ENCODE results near the gene ADARB1. TPM values are rescaled to one million over a fixed set of nuclear protein-coding genes. Genes with fewer than 3 reads are reported as not detected.

ADARB1 gene
- total RNA-seq, 1 donor from 2014 or later, result 25.9 TPM

- intact Hi-C loops (cut with micrococcal nuclease), result no loop called here
- no peak overlapping the region for H3K4me3 Mint-ChIP-seq
- no peaks in the 10 kb centered on the region for H3K4me1 Mint-ChIP-seq (ENCODE audit: low read depth)
- H3K36me3 Mint-ChIP-seq (ENCODE audit: low read depth), result no peaks in the 10 kb centered on the region
- H3K27ac Mint-ChIP-seq, result no peak overlapping the region
- peaks cover 17% of the 10 kb centered on the region for H3K27me3 Mint-ChIP-seq (ENCODE audit: insufficient read depth)
- no peak for DNase-seq (ENCODE audit: low spot score)
- no peaks in the 10 kb centered on the region for H3K9me3 Mint-ChIP-seq
Measured at GRCh38 chr21:45054227-45054926, 20.0 kb upstream of the ADARB1 start.

GRCh38 chr21:45054927-45055612, 19.3 kb upstream of the ADARB1 start:
- peaks cover 13% of the 10 kb centered on the region for H3K27me3 Mint-ChIP-seq (ENCODE audit: insufficient read depth)
- no peaks in the 10 kb centered on the region for H3K9me3 Mint-ChIP-seq
- H3K4me1 Mint-ChIP-seq (ENCODE audit: low read depth), result no peaks in the 10 kb centered on the region
- intact Hi-C loops (cut with micrococcal nuclease), result no loop called here
- H3K27ac Mint-ChIP-seq, result no peak overlapping the region
- no peak overlapping the region for H3K4me3 Mint-ChIP-seq
- H3K36me3 Mint-ChIP-seq (ENCODE audit: low read depth), result no peaks in the 10 kb centered on the region
- no peak for DNase-seq (ENCODE audit: low spot score)

- Mint-ChIP-seq H3K27ac (no peak overlapping the region), H3K9me3 (no peaks in the 10 kb centered on the region), H3K4me1 (ENCODE audit: low read depth) (no peaks in the 10 kb centered on the region), H3K4me3 (no peak overlapping the region), H3K27me3 (ENCODE audit: insufficient read depth) (peaks cover 15% of the 10 kb centered on the region), H3K36me3 (ENCODE audit: low read depth) (no peaks in the 10 kb centered on the region)
- intact Hi-C loops (cut with micrococcal nuclease), result no loop called here
- DNase-seq (ENCODE audit: low spot score), result no peak
Measured at GRCh38 chr21:45055861-45056260, 18.5 kb upstream of the ADARB1 start.

- DNase-seq (ENCODE audit: low spot score), result no peak
- Mint-ChIP-seq H3K27me3 (ENCODE audit: insufficient read depth) (peaks cover 15% of the 10 kb centered on the region), H3K4me1 (ENCODE audit: low read depth) (no peaks in the 10 kb centered on the region), H3K9me3 (no peaks in the 10 kb centered on the region), H3K4me3 (no peak overlapping the region), H3K27ac (no peak overlapping the region), H3K36me3 (ENCODE audit: low read depth) (no peaks in the 10 kb centered on the region)
- intact Hi-C loops (cut with micrococcal nuclease), result no loop called here
Measured at GRCh38 chr21:45056296-45056904, 18.0 kb upstream of the ADARB1 start.

GRCh38 chr21:45056917-45057560, 17.3 kb upstream of the ADARB1 start:
- Mint-ChIP-seq H3K4me3 (no peak overlapping the region), H3K4me1 (ENCODE audit: low read depth) (no peaks in the 10 kb centered on the region), H3K9me3 (no peaks in the 10 kb centered on the region), H3K27ac (no peak overlapping the region), H3K27me3 (ENCODE audit: insufficient read depth) (peaks cover 15% of the 10 kb centered on the region), H3K36me3 (ENCODE audit: low read depth) (no peaks in the 10 kb centered on the region)
- DNase-seq (ENCODE audit: low spot score), result no peak
- intact Hi-C loops (cut with micrococcal nuclease), result no loop called here

- DNase-seq (ENCODE audit: low spot score), result no peak
- Mint-ChIP-seq H3K36me3 (ENCODE audit: low read depth) (no peaks in the 10 kb centered on the region), H3K27me3 (ENCODE audit: insufficient read depth) (peaks cover 17% of the 10 kb centered on the region), H3K27ac (no peak overlapping the region), H3K4me1 (ENCODE audit: low read depth) (no peaks in the 10 kb centered on the region), H3K4me3 (no peak overlapping the region), H3K9me3 (no peaks in the 10 kb centered on the region)
- intact Hi-C loops (cut with micrococcal nuclease), result no loop called here
Measured at GRCh38 chr21:45057886-45058285, 16.5 kb upstream of the ADARB1 start.

GRCh38 chr21:45059121-45059520, 15.3 kb upstream of the ADARB1 start:
- intact Hi-C loops (cut with micrococcal nuclease), result no loop called here
- Mint-ChIP-seq H3K9me3 (no peaks in the 10 kb centered on the region), H3K36me3 (ENCODE audit: low read depth) (no peaks in the 10 kb centered on the region), H3K27me3 (ENCODE audit: insufficient read depth) (peaks cover 17% of the 10 kb centered on the region), H3K4me1 (ENCODE audit: low read depth) (no peaks in the 10 kb centered on the region), H3K27ac (no peak overlapping the region), H3K4me3 (no peak overlapping the region)
- DNase-seq (ENCODE audit: low spot score), result no peak

- Mint-ChIP-seq H3K27me3 (ENCODE audit: insufficient read depth) (peaks cover 16% of the 10 kb centered on the region), H3K4me1 (ENCODE audit: low read depth) (no peaks in the 10 kb centered on the region), H3K36me3 (ENCODE audit: low read depth) (no peaks in the 10 kb centered on the region), H3K9me3 (no peaks in the 10 kb centered on the region), H3K27ac (no peak overlapping the region), H3K4me3 (no peak overlapping the region)
- intact Hi-C loops (cut with micrococcal nuclease), result no loop called here
- DNase-seq (ENCODE audit: low spot score), result no peak
Measured at GRCh38 chr21:45060089-45060488, 14.3 kb upstream of the ADARB1 start.

- Mint-ChIP-seq H3K36me3 (ENCODE audit: low read depth) (no peaks in the 10 kb centered on the region), H3K9me3 (no peaks in the 10 kb centered on the region), H3K4me3 (no peak overlapping the region), H3K27me3 (ENCODE audit: insufficient read depth) (peaks cover 18% of the 10 kb centered on the region), H3K4me1 (ENCODE audit: low read depth) (no peaks in the 10 kb centered on the region), H3K27ac (no peak overlapping the region)
- no peak for DNase-seq (ENCODE audit: low spot score)
- intact Hi-C loops (cut with micrococcal nuclease), result no loop called here
Measured at GRCh38 chr21:45060675-45061311, 13.6 kb upstream of the ADARB1 start.

GRCh38 chr21:45064091-45064490, 10.3 kb upstream of the ADARB1 start:
- H3K4me1 Mint-ChIP-seq (ENCODE audit: low read depth), result no peaks in the 10 kb centered on the region
- H3K27me3 Mint-ChIP-seq (ENCODE audit: insufficient read depth), result peaks cover 23% of the 10 kb centered on the region
- H3K9me3 Mint-ChIP-seq, result no peaks in the 10 kb centered on the region
- no peak overlapping the region for H3K27ac Mint-ChIP-seq
- intact Hi-C loops (cut with micrococcal nuclease), result no loop called here
- no peak for DNase-seq (ENCODE audit: low spot score)
- no peaks in the 10 kb centered on the region for H3K36me3 Mint-ChIP-seq (ENCODE audit: low read depth)
- H3K4me3 Mint-ChIP-seq, result no peak overlapping the region

- Mint-ChIP-seq H3K4me3 (no peak overlapping the region), H3K36me3 (ENCODE audit: low read depth) (no peaks in the 10 kb centered on the region)
Measured at GRCh38 chr21:45064618-45065399, 9.6 kb upstream of the ADARB1 start.

More at GRCh38 chr21:45064618-45065399, 9.6 kb upstream of the ADARB1 start:
- Mint-ChIP-seq H3K27ac (no peak overlapping the region), H3K9me3 (no peaks in the 10 kb centered on the region), H3K27me3 (ENCODE audit: insufficient read depth) (peaks cover 23% of the 10 kb centered on the region), H3K4me1 (ENCODE audit: low read depth) (no peaks in the 10 kb centered on the region)
- DNase-seq (ENCODE audit: low spot score), result no peak
- intact Hi-C loops (cut with micrococcal nuclease), result no loop called here

Data from activated T-helper 1 cell treated with anti-CD3 and anti-CD28 coated beads, Interleukin-12 subunit alpha, Interleukin-12 subunit beta, Interleukin-2, Interleukin-4 antibody, amounts not matched to agents 30 ng/mL and 10 ng/mL and 1 ng/mL, durations not matched to agents 14 hours and 24 hours and 36 hours (primary cell).